DND-41 (cell line): Measurements from ENCODE around the gene SYT9.
"Not testable (repeated sequence)": the region's sequence is repeated elsewhere in the genome, so short reads cannot be mapped to it uniquely, and the experiment has no call there.

Experiments used
- ATAC-seq: fragments of 200-7000 bp; cut with Tn5 transposase; 3 replicates; pipeline ENCODE4 v1.9.1; 2021; ENCODE audit warnings: low read depth; ENCODE audit not compliant: insufficient read depth
- DNase-seq: peaks from one replicate; pipeline ENCODE4 v3.0.0-alpha.2; 2020
- H2AFZ ChIP-seq: 2 replicates; pipeline ENCODE4 v1.6.0; 2012; ENCODE audit warnings: low read depth, low read length
- H3K27ac ChIP-seq: 2 replicates; pipeline ENCODE4 v1.5.1; 2012; ENCODE audit warnings: low read length, inconsistent platforms
- H3K27me3 ChIP-seq: fragments of 200-600 bp; sonication (generic); 2 replicates; pipeline ENCODE4 v1.6.0; 2012; ENCODE audit warnings: low read length, mild to moderate bottlenecking, inconsistent platforms; ENCODE audit not compliant: insufficient read depth, poor library complexity
- H3K36me3 ChIP-seq: 2 replicates; pipeline ENCODE4 v1.5.1; 2012; ENCODE audit warnings: low read length, inconsistent platforms; ENCODE audit not compliant: insufficient read depth
- H3K4me1 ChIP-seq: 2 replicates; pipeline ENCODE4 v1.5.1; 2012; ENCODE audit warnings: mild to moderate bottlenecking, low read length; ENCODE audit not compliant: insufficient read depth
- H3K4me2 ChIP-seq: 2 replicates; pipeline ENCODE4 v1.6.0; 2012; ENCODE audit warnings: mild to moderate bottlenecking, moderate library complexity, low read length, inconsistent platforms; ENCODE audit not compliant: insufficient read depth
- H3K4me3 ChIP-seq, 2 experiments: fragments of 200-600 bp in 1 of 2; shearing (Covaris generic) in 1 of 2; 2 replicates each; pipeline ENCODE4 v1.5.1; 2012 to 2016; ENCODE audit warnings: inconsistent platforms in 2 of 2, low read length in 2 of 2, mild to moderate bottlenecking in 2 of 2, low read depth in 1 of 2, moderate library complexity in 1 of 2
- H3K79me2 ChIP-seq: 2 replicates; pipeline ENCODE4 v1.6.0; 2012; ENCODE audit warnings: low read length, inconsistent platforms; ENCODE audit not compliant: insufficient read depth
- H3K9ac ChIP-seq: 2 replicates; pipeline ENCODE4 v1.6.0; 2012; ENCODE audit warnings: low read depth, mild to moderate bottlenecking, inconsistent platforms, low read length, moderate library complexity
- H3K9me3 ChIP-seq: 2 replicates; pipeline ENCODE4 v1.5.1; 2012; ENCODE audit warnings: low read length, moderate library complexity, mild to moderate bottlenecking, inconsistent platforms; ENCODE audit not compliant: insufficient read depth, severe bottlenecking
- H4K20me1 ChIP-seq: 2 replicates; pipeline ENCODE4 v1.6.0; 2012; ENCODE audit warnings: low read length; ENCODE audit not compliant: insufficient read depth
- CTCF ChIP-seq: IDR thresholded peaks from 2 replicates; pipeline ENCODE4 v1.5.1; 2012; ENCODE audit warnings: borderline replicate concordance, low read length, moderate library complexity, mild to moderate bottlenecking; ENCODE audit not compliant: poor library complexity, severe bottlenecking; ENCODE audit errors: extremely low read depth
- EZH2 ChIP-seq: IDR thresholded peaks from 3 replicates; pipeline ENCODE4 v1.6.1; 2012; ENCODE audit warnings: borderline replicate concordance, low read depth, mild to moderate bottlenecking, moderate library complexity, low read length, inconsistent platforms; ENCODE audit not compliant: severe bottlenecking

The SYT9 gene

GRCh38 chr11:7515447-7515886, 263.8 kb downstream of the SYT9 start:
- Histone ChIP-seq H2AFZ (no peak overlapping the region), H3K4me3 (no peak overlapping the region), H3K27me3 (no peaks in the 10 kb centered on the region), H3K4me2 (no peak overlapping the region), H3K9ac (no peak overlapping the region), H4K20me1 (no peaks in the 10 kb centered on the region), H3K36me3 (no peaks in the 10 kb centered on the region), H3K9me3 (no peaks in the 10 kb centered on the region), H3K4me1 (no peaks in the 10 kb centered on the region), H3K79me2 (no peaks in the 10 kb centered on the region), H3K27ac (no peak overlapping the region)
- ATAC-seq (no peak), DNase-seq (no peak)
- no peak for TF ChIP-seq EZH2
- TF ChIP-seq CTCF, result no peak

GRCh38 chr11:7516475-7516874, 264.8 kb downstream of the SYT9 start:
- Histone ChIP-seq H3K27ac (no peak overlapping the region), H3K4me3 (no peak overlapping the region), H3K36me3 (no peaks in the 10 kb centered on the region), H3K27me3 (no peaks in the 10 kb centered on the region), H3K4me1 (no peaks in the 10 kb centered on the region), H3K4me2 (no peak overlapping the region), H3K79me2 (no peaks in the 10 kb centered on the region), H4K20me1 (no peaks in the 10 kb centered on the region), H3K9ac (no peak overlapping the region), H2AFZ (no peak overlapping the region), H3K9me3 (no peaks in the 10 kb centered on the region)
- no peak for DNase-seq
- ATAC-seq, result no peak
- TF ChIP-seq EZH2 (no peak), CTCF (no peak)

- H3K9me3 ChIP-seq, H3K4me3 ChIP-seq, H3K4me2 ChIP-seq, H3K79me2 ChIP-seq, H2AFZ ChIP-seq, H3K27ac ChIP-seq, H3K36me3 ChIP-seq, H3K4me1 ChIP-seq, DNase-seq, H3K9ac ChIP-seq, H4K20me1 ChIP-seq, ATAC-seq, H3K27me3 ChIP-seq: not testable (repeated sequence)
Measured at GRCh38 chr11:7517743-7518142, 266.0 kb downstream of the SYT9 start.
